ENCODE measurements around the gene GZMA.

GZMA gene

GRCh38 chr5:55140908-55141665, 38.6 kb downstream of the GZMA start:
- Histone ChIP-seq H4K5ac (ENCODE audit: low read length) (no peak overlapping the region), H2BK15ac (replicated peaks; ENCODE audit: low read depth) (no peak overlapping the region), H2BK5ac (ENCODE audit: low read length) (no peak overlapping the region), H3K4ac (ENCODE audit: low read depth, low read length) (no peak overlapping the region), H3K9ac (ENCODE audit: low read length) (no peak overlapping the region), H3K4me3 (ENCODE audit: low read length) (no peak overlapping the region), H3K27ac (ENCODE audit: low read depth, low read length) (no peak overlapping the region), H3K27me3 (ENCODE audit: insufficient read depth, low read length, poor library complexity) (no peaks in the 10 kb centered on the region), H2AK5ac (ENCODE audit: low read length) (no peak overlapping the region), H3K4me1 (ENCODE audit: control insufficient read depth, low read depth, low read length) (no peaks in the 10 kb centered on the region), H4K8ac (ENCODE audit: low read depth, low read length) (no peak overlapping the region), H2BK120ac (ENCODE audit: low read depth, low read length) (no peak overlapping the region), H3K4me2 (ENCODE audit: low read length) (no peak overlapping the region), H3K56ac (ENCODE audit: low read length) (no peak overlapping the region), H3K36me3 (ENCODE audit: control insufficient read depth, insufficient read depth, low read length) (no peaks in the 10 kb centered on the region), H3K79me1 (ENCODE audit: low read length) (no peaks in the 10 kb centered on the region), H3K18ac (ENCODE audit: low read length) (no peak overlapping the region), H3K79me2 (ENCODE audit: control insufficient read depth, insufficient read depth, low read length) (no peaks in the 10 kb centered on the region), H3K23ac (ENCODE audit: low read length) (no peak overlapping the region)
- WGBS (ENCODE audit: extremely low coverage, insufficient coverage, low lambda C conversion rate) = no CpG with 5 or more reads among the region's 9 CpGs
- DNase-seq = no peak

GRCh38 chr5:55141945-55142690, 39.7 kb downstream of the GZMA start:
- Histone ChIP-seq H2BK5ac (ENCODE audit: low read length) (no peak overlapping the region), H3K79me1 (ENCODE audit: low read length) (no peaks in the 10 kb centered on the region), H3K4me2 (ENCODE audit: low read length) (no peak overlapping the region), H3K27ac (ENCODE audit: low read depth, low read length) (no peak overlapping the region), H2AK5ac (ENCODE audit: low read length) (no peak overlapping the region), H3K56ac (ENCODE audit: low read length) (no peak overlapping the region), H2BK120ac (ENCODE audit: low read depth, low read length) (no peak overlapping the region), H2BK15ac (replicated peaks; ENCODE audit: low read depth) (no peak overlapping the region), H3K18ac (ENCODE audit: low read length) (no peak overlapping the region), H4K8ac (ENCODE audit: low read depth, low read length) (no peak overlapping the region), H3K23ac (ENCODE audit: low read length) (no peak overlapping the region), H3K79me2 (ENCODE audit: control insufficient read depth, insufficient read depth, low read length) (no peaks in the 10 kb centered on the region), H3K27me3 (ENCODE audit: insufficient read depth, low read length, poor library complexity) (no peaks in the 10 kb centered on the region), H3K4me3 (ENCODE audit: low read length) (no peak overlapping the region), H3K36me3 (ENCODE audit: control insufficient read depth, insufficient read depth, low read length) (no peaks in the 10 kb centered on the region), H4K5ac (ENCODE audit: low read length) (no peak overlapping the region), H3K9ac (ENCODE audit: low read length) (no peak overlapping the region), H3K4ac (ENCODE audit: low read depth, low read length) (no peak overlapping the region), H3K4me1 (ENCODE audit: control insufficient read depth, low read depth, low read length) (no peaks in the 10 kb centered on the region)
- no CpG with 5 or more reads among the region's 9 CpGs for WGBS (ENCODE audit: extremely low coverage, insufficient coverage, low lambda C conversion rate)
- peak; percentile 15 for DNase-seq

GRCh38 chr5:55143624-55144023, 41.2 kb downstream of the GZMA start:
- Histone ChIP-seq H3K27me3 (ENCODE audit: insufficient read depth, low read length, poor library complexity) (no peaks in the 10 kb centered on the region), H3K27ac (ENCODE audit: low read depth, low read length) (no peak overlapping the region), H3K4me1 (ENCODE audit: control insufficient read depth, low read depth, low read length) (no peaks in the 10 kb centered on the region), H2BK5ac (ENCODE audit: low read length) (no peak overlapping the region), H2BK15ac (replicated peaks; ENCODE audit: low read depth) (no peak overlapping the region), H2AK5ac (ENCODE audit: low read length) (no peak overlapping the region), H4K8ac (ENCODE audit: low read depth, low read length) (no peak overlapping the region), H3K9ac (ENCODE audit: low read length) (no peak overlapping the region), H3K56ac (ENCODE audit: low read length) (peak overlapping the region; percentile 22), H3K79me2 (ENCODE audit: control insufficient read depth, insufficient read depth, low read length) (no peaks in the 10 kb centered on the region), H2BK120ac (ENCODE audit: low read depth, low read length) (no peak overlapping the region), H3K18ac (ENCODE audit: low read length) (no peak overlapping the region), H3K4me2 (ENCODE audit: low read length) (no peak overlapping the region), H3K23ac (ENCODE audit: low read length) (no peak overlapping the region), H3K4ac (ENCODE audit: low read depth, low read length) (no peak overlapping the region), H3K4me3 (ENCODE audit: low read length) (no peak overlapping the region), H3K36me3 (ENCODE audit: control insufficient read depth, insufficient read depth, low read length) (no peaks in the 10 kb centered on the region), H3K79me1 (ENCODE audit: low read length) (no peaks in the 10 kb centered on the region), H4K5ac (ENCODE audit: low read length) (no peak overlapping the region)
- WGBS (ENCODE audit: extremely low coverage, insufficient coverage, low lambda C conversion rate) = no CpG with 5 or more reads among the region's 4 CpGs
- no peak for DNase-seq

GRCh38 chr5:55146080-55146479, 43.6 kb downstream of the GZMA start:
- no peak overlapping the region for H2AK5ac ChIP-seq (ENCODE audit: low read length)

GRCh38 chr5:55146543-55147151, 44.2 kb downstream of the GZMA start:
- Histone ChIP-seq H3K27ac (ENCODE audit: low read depth, low read length) (no peak overlapping the region), H2BK120ac (ENCODE audit: low read depth, low read length) (no peak overlapping the region), H4K8ac (ENCODE audit: low read depth, low read length) (no peak overlapping the region), H3K4me2 (ENCODE audit: low read length) (no peak overlapping the region), H3K4ac (ENCODE audit: low read depth, low read length) (no peak overlapping the region), H3K36me3 (ENCODE audit: control insufficient read depth, insufficient read depth, low read length) (no peaks in the 10 kb centered on the region), H2BK15ac (replicated peaks; ENCODE audit: low read depth) (no peak overlapping the region), H3K27me3 (ENCODE audit: insufficient read depth, low read length, poor library complexity) (no peaks in the 10 kb centered on the region), H3K56ac (ENCODE audit: low read length) (no peak overlapping the region), H4K5ac (ENCODE audit: low read length) (no peak overlapping the region), H3K4me1 (ENCODE audit: control insufficient read depth, low read depth, low read length) (no peaks in the 10 kb centered on the region), H3K79me2 (ENCODE audit: control insufficient read depth, insufficient read depth, low read length) (no peaks in the 10 kb centered on the region), H2AK5ac (ENCODE audit: low read length) (no peak overlapping the region), H3K4me3 (ENCODE audit: low read length) (no peak overlapping the region), H3K23ac (ENCODE audit: low read length) (no peak overlapping the region), H2BK5ac (ENCODE audit: low read length) (no peak overlapping the region), H3K9ac (ENCODE audit: low read length) (no peak overlapping the region), H3K18ac (ENCODE audit: low read length) (no peak overlapping the region), H3K79me1 (ENCODE audit: low read length) (no peaks in the 10 kb centered on the region)
- peak; percentile 95 for DNase-seq
- WGBS (ENCODE audit: extremely low coverage, insufficient coverage, low lambda C conversion rate) = no CpG with 5 or more reads among the region's 11 CpGs

More at GRCh38 chr5:55146080-55146479, 43.6 kb downstream of the GZMA start:
- no peak overlapping the region for H2BK5ac ChIP-seq (ENCODE audit: low read length)
- no peak overlapping the region for H3K4ac ChIP-seq (ENCODE audit: low read depth, low read length)
- no peak overlapping the region for H3K27ac ChIP-seq (ENCODE audit: low read depth, low read length)
- H3K9ac ChIP-seq (ENCODE audit: low read length) = no peak overlapping the region
- H3K56ac ChIP-seq (ENCODE audit: low read length) = peak overlapping the region; percentile 28
- no CpG with 5 or more reads among the region's 8 CpGs for WGBS (ENCODE audit: extremely low coverage, insufficient coverage, low lambda C conversion rate)
- H3K4me2 ChIP-seq (ENCODE audit: low read length) = no peak overlapping the region
- H3K36me3 ChIP-seq (ENCODE audit: control insufficient read depth, insufficient read depth, low read length) = no peaks in the 10 kb centered on the region
- no peak overlapping the region for H4K5ac ChIP-seq (ENCODE audit: low read length)
- no peaks in the 10 kb centered on the region for H3K4me1 ChIP-seq (ENCODE audit: control insufficient read depth, low read depth, low read length)
- H2BK120ac ChIP-seq (ENCODE audit: low read depth, low read length) = no peak overlapping the region
- no peak overlapping the region for H3K23ac ChIP-seq (ENCODE audit: low read length)
- no peak overlapping the region for H3K18ac ChIP-seq (ENCODE audit: low read length)
- no peaks in the 10 kb centered on the region for H3K27me3 ChIP-seq (ENCODE audit: insufficient read depth, low read length, poor library complexity)
- H3K4me3 ChIP-seq (ENCODE audit: low read length) = no peak overlapping the region
- H2BK15ac ChIP-seq (replicated peaks; ENCODE audit: low read depth) = no peak overlapping the region
- peak; percentile 32 for DNase-seq
- H3K79me1 ChIP-seq (ENCODE audit: low read length) = no peaks in the 10 kb centered on the region
- no peaks in the 10 kb centered on the region for H3K79me2 ChIP-seq (ENCODE audit: control insufficient read depth, insufficient read depth, low read length)
- H4K8ac ChIP-seq (ENCODE audit: low read depth, low read length) = no peak overlapping the region
